IMR-90 (cell line): ENCODE measurements around the gene NKAIN4. TPM values are rescaled to one million over a fixed set of nuclear protein-coding genes. Genes with fewer than 3 reads are reported as not detected.

Experiments used
- ATAC-seq: fragments of 200-7000 bp; cut with Tn5 transposase; 2 replicates; pipeline ENCODE4 v1.9.1; 2020; ENCODE audit warnings: low read depth, mild to moderate bottlenecking, moderate library complexity
- BruUV-seq: library from RNA; stranded (reverse); fragments of 400-500 nt; replicated peaks from 2 replicates; lab custom pipeline; 2021; lab: Mats Ljungman, UMichigan
- CTCF ChIA-PET: fragments of 300-600 bp; formaldehyde crosslinking; extraction: SDS; loops from one replicate; lab custom pipeline; 2021; ENCODE audit warnings: antibody characterized with exemption; lab: Yijun Ruan, JAX
- POLR2A ChIA-PET: fragments of 300-600 bp; sonication (Branson Sonifier 250); formaldehyde crosslinking; loops from one replicate; lab custom pipeline; 2022; ENCODE audit warnings: antibody characterized with exemption; ENCODE audit not compliant: unreplicated experiment; lab: Charles Lee
- DNase-seq: peaks from one replicate; pipeline ENCODE4 v3.0.0; 2013
- H2AFZ ChIP-seq: replicated peaks from 2 replicates; pipeline ENCODE3; 2013; ENCODE audit warnings: low read length, mild to moderate bottlenecking; ENCODE audit not compliant: poor library complexity
- H2AK5ac ChIP-seq: 2 replicates; pipeline ENCODE4 v1.6.1; 2013; ENCODE audit warnings: low read depth, low read length, inconsistent platforms
- H2AK9ac ChIP-seq: replicated peaks from 2 replicates; pipeline ENCODE3; 2013; ENCODE audit warnings: mild to moderate bottlenecking, low read depth, low read length, moderate library complexity; ENCODE audit not compliant: poor library complexity
- H2BK120ac ChIP-seq: 2 replicates; pipeline ENCODE4 v1.6.1; 2013; ENCODE audit warnings: low read depth, low read length, inconsistent platforms
- H2BK15ac ChIP-seq: 3 replicates; pipeline ENCODE4 v1.6.1; 2013; ENCODE audit warnings: low read depth, low read length, inconsistent platforms
- H2BK20ac ChIP-seq: 2 replicates; pipeline ENCODE4 v1.6.1; 2013; ENCODE audit warnings: low read depth, mild to moderate bottlenecking, inconsistent platforms, low read length, moderate library complexity
- H2BK5ac ChIP-seq: 2 replicates; pipeline ENCODE4 v1.6.1; 2013; ENCODE audit warnings: mild to moderate bottlenecking, low read depth, low read length, inconsistent platforms; ENCODE audit not compliant: poor library complexity, severe bottlenecking
- H3K14ac ChIP-seq: replicated peaks from 2 replicates; pipeline ENCODE4 v1.6.1; 2013; ENCODE audit warnings: low read depth, low read length, inconsistent platforms
- H3K18ac ChIP-seq: 2 replicates; pipeline ENCODE4 v1.6.1; 2013; ENCODE audit warnings: low read depth, low read length, control low read depth
- H3K23ac ChIP-seq: 2 replicates; pipeline ENCODE4 v1.6.1; 2013; ENCODE audit warnings: low read depth, low read length, inconsistent platforms
- H3K27ac ChIP-seq: 2 replicates; pipeline ENCODE4 v1.5.1; 2013; ENCODE audit warnings: mild to moderate bottlenecking, control low read depth, low read length; ENCODE audit not compliant: insufficient read depth
- H3K27me3 ChIP-seq: 2 replicates; pipeline ENCODE4 v1.6.1; 2013; ENCODE audit warnings: low read length; ENCODE audit not compliant: control insufficient read depth, insufficient read depth
- H3K36me3 ChIP-seq: 2 replicates; pipeline ENCODE4 v1.6.1; 2013; ENCODE audit warnings: low read length, mixed read lengths; ENCODE audit not compliant: control insufficient read depth, insufficient read depth
- H3K4ac ChIP-seq: 2 replicates; pipeline ENCODE4 v1.6.1; 2013; ENCODE audit warnings: low read depth, low read length, inconsistent platforms
- H3K4me1 ChIP-seq: 2 replicates; pipeline ENCODE4 v1.6.1; 2013; ENCODE audit warnings: low read length, mixed read lengths; ENCODE audit not compliant: control insufficient read depth, insufficient read depth
- H3K4me2 ChIP-seq: 2 replicates; pipeline ENCODE4 v1.6.1; 2013; ENCODE audit warnings: low read depth, mild to moderate bottlenecking, control low read depth, low read length, moderate library complexity
- H3K4me3 ChIP-seq: 2 replicates; pipeline ENCODE4 v1.5.1; 2013; ENCODE audit warnings: low read depth, mild to moderate bottlenecking, control low read depth, low read length, moderate library complexity; ENCODE audit not compliant: insufficient read depth
- H3K56ac ChIP-seq: 2 replicates; pipeline ENCODE4 v1.6.1; 2013; ENCODE audit warnings: low read length, inconsistent platforms; ENCODE audit not compliant: insufficient read depth; ENCODE audit errors: extremely low read depth
- H3K79me1 ChIP-seq, 2 experiments: 2 replicates each; pipeline ENCODE4 v1.6.1; 2013; ENCODE audit warnings: low read length in 2 of 2, inconsistent platforms in 1 of 2, low read depth in 1 of 2
- H3K9ac ChIP-seq: 2 replicates; pipeline ENCODE4 v1.6.1; 2013; ENCODE audit warnings: low read depth, low read length, control low read depth
- H3K9me1 ChIP-seq: 2 replicates; pipeline ENCODE4 v1.6.1; 2013; ENCODE audit warnings: low read length, inconsistent platforms; ENCODE audit not compliant: insufficient read depth
- H3K9me3 ChIP-seq: 2 replicates; pipeline ENCODE4 v1.6.1; 2013; ENCODE audit warnings: low read length; ENCODE audit not compliant: control insufficient read depth, insufficient read depth
- H4K20me1 ChIP-seq: 2 replicates; pipeline ENCODE4 v1.6.1; 2013; ENCODE audit warnings: low read length, inconsistent platforms; ENCODE audit not compliant: insufficient read depth
- H4K5ac ChIP-seq: 2 replicates; pipeline ENCODE4 v1.6.1; 2013; ENCODE audit warnings: mild to moderate bottlenecking, low read depth, low read length, control low read depth
- H4K8ac ChIP-seq, 2 experiments: 2 replicates each; pipeline ENCODE4 v1.6.1; 2013; ENCODE audit warnings: low read depth in 2 of 2, low read length in 2 of 2, control low read depth in 1 of 2, inconsistent platforms in 1 of 2
- H4K91ac ChIP-seq: 2 replicates; pipeline ENCODE4 v1.6.1; 2013; ENCODE audit warnings: low read depth, low read length, inconsistent platforms; ENCODE audit not compliant: insufficient read depth
- FOS ChIP-seq: fragments of 150-350 bp; IDR thresholded peaks from 2 replicates; pipeline ENCODE4 v1.6.1; 2016; ENCODE audit warnings: low read depth, low read length
- MAZ ChIP-seq: IDR thresholded peaks from 2 replicates; pipeline ENCODE4 v1.6.1; 2012; ENCODE audit warnings: low read depth, mild to moderate bottlenecking, low read length, improper control_type of control experiment, moderate library complexity, borderline replicate concordance
- NFE2L2 ChIP-seq: fragments of 150-350 bp; IDR thresholded peaks from 2 replicates; pipeline ENCODE4 v1.6.1; 2016; ENCODE audit warnings: low read depth, mild to moderate bottlenecking, low read length
- POLR2A ChIP-seq: IDR thresholded peaks from 2 replicates; pipeline ENCODE4 v1.6.1; 2012; ENCODE audit warnings: mild to moderate bottlenecking, low read depth, low read length
- WGBS, 2 experiments: methylation state at CpG; one replicate each; pipeline versions ENCODE4 v1.1.5 to v1.1.7; 2013; ENCODE audit warnings: missing lambda C conversion rate in 2 of 2; ENCODE audit not compliant: insufficient read length in 1 of 2; ENCODE audit errors: extremely low coverage in 2 of 2; 5-methylcytosine and 5-hydroxymethylcytosine counted together
- dilution Hi-C: fragments of 300-500 bp; cut with HindIII; formaldehyde crosslinking; loops from one replicate; pipeline ENCODE4 v1.14.3; 2018; ENCODE audit warnings: low sequenced_read_pairs; ENCODE audit not compliant: unreplicated experiment
- in situ Hi-C: fragments of 300-500 bp; cut with MboI; formaldehyde crosslinking; loops from 3 replicates; pipeline ENCODE4 v1.14.3; 2019; ENCODE audit warnings: low sequenced_read_pairs, inconsistent platforms, mixed read lengths
- intact Hi-C: fragments of 100-400 bp; cut with micrococcal nuclease; formaldehyde crosslinking; loops from 2 replicates; pipeline ENCODE4 v1.10.0; 2022
- polyA plus RNA-seq, 3 experiments: library from polyadenylated mRNA; depleted of rRNA; stranded (reverse); fragments of >200 nt; gene quantifications; 2 replicates each; pipeline ENCODE4 v1.2.3, GENCODE V29; 2012; ENCODE audit warnings: low replicate concordance in 1 of 3
- total RNA-seq: library from RNA; depleted of rRNA; stranded (reverse); fragments of >200 nt; gene quantifications from 2 replicates; pipeline ENCODE4 v1.2.3, GENCODE V29; 2012

Gene NKAIN4
- total and polyA plus RNA-seq, 2 of the 4 experiments (the other 2 are of a cell fraction): not detected

- H4K91ac ChIP-seq: no peak overlapping the region
- DNase-seq (no peak), ATAC-seq (no peak)
- H3K27ac ChIP-seq: no peak overlapping the region
- no peak overlapping the region for H3K14ac ChIP-seq
- no peaks in the 10 kb centered on the region for H3K36me3 ChIP-seq
- no peak overlapping the region for H2AK5ac ChIP-seq
- no peaks in the 10 kb centered on the region for H3K79me1 ChIP-seq
- dilution Hi-C loops: no loop called here
- no peak overlapping the region for H3K9ac ChIP-seq
- H2BK120ac ChIP-seq: no peak overlapping the region
- H3K4ac ChIP-seq: no peak overlapping the region
- peaks cover 41% of the 10 kb centered on the region for H3K27me3 ChIP-seq
- 40% methylated on average over 5 of the region's 18 CpGs; no CpG with 5 or more reads in 1 of the 2 experiments for WGBS, 2 experiments
- H3K4me2 ChIP-seq: no peak overlapping the region
- peaks cover 2% of the 10 kb centered on the region; the same call in 1 of the 2 replicates for H3K9me3 ChIP-seq
- no peak overlapping the region for H2BK15ac ChIP-seq
- H2BK20ac ChIP-seq: no peak overlapping the region
- no peak overlapping the region for H4K8ac ChIP-seq
- no peak overlapping the region for H3K56ac ChIP-seq
- intact Hi-C loops: no loop called here
- H3K23ac ChIP-seq: no peak overlapping the region
- no peak overlapping the region for H2AK9ac ChIP-seq
- TF ChIP-seq MAZ (no peak), FOS (no peak), POLR2A (no peak), NFE2L2 (no peak)
- POLR2A ChIA-PET: no interaction called here
- no peak overlapping the region for H3K18ac ChIP-seq
- no TSS peak for BruUV-seq
- in situ Hi-C loops: no loop called here
- H4K5ac ChIP-seq: no peak overlapping the region
- H2AFZ ChIP-seq: no peak overlapping the region
- CTCF ChIA-PET: interaction anchor here (1.0 kb wide), 1 partner anchor 12 kb away, joined by 3 read pairs; no protein-coding TSS in a partner anchor
- peaks cover 11% of the 10 kb centered on the region for H4K20me1 ChIP-seq
- H3K9me1 ChIP-seq: no peaks in the 10 kb centered on the region
- no peak overlapping the region for H3K4me3 ChIP-seq
- H3K4me1 ChIP-seq: no peaks in the 10 kb centered on the region
- H2BK5ac ChIP-seq: no peak overlapping the region
Measured at GRCh38 chr20:63296531-63297299, 42.5 kb upstream of the NKAIN4 start.
